Left ventricle myocardium superior (tissue), 1 donor: ENCODE measurements around the gene ZNF862. TPM values are rescaled to one million over a fixed set of nuclear protein-coding genes. Genes with fewer than 3 reads are reported as not detected.
A peak's percentile ranks its signal among the peaks of the same experiment; 100 is the strongest.

Experiments used
- ATAC-seq: fragments of 200-7000 bp; cut with Tn5 transposase; one replicate; pipeline ENCODE4 v1.9.1; 2020; ENCODE audit warnings: mild to moderate bottlenecking, moderate library complexity
- DNase-seq: peaks from one replicate; pipeline ENCODE4 v3.0.0-alpha.2; 2020
- intact Hi-C: fragments of 100-400 bp; cut with micrococcal nuclease; formaldehyde crosslinking; loops from one replicate; pipeline ENCODE4 v1.11.0; 2022
- total RNA-seq: library from RNA; stranded (reverse); fragmentation: NEBNext Ultra II Directional; extraction: Animal tissue kit (Norgen Biotek cat#: 25700); gene quantifications from one replicate; pipeline ENCODE4 v1.2.1, GENCODE V29; 2021
- donor health status: DM: no; HTN: yes; CAD: no; lungs with severe emphysema.

The ZNF862 gene
- total RNA-seq, 1 donor from 2014 or later = 9.5 TPM

DNA sequence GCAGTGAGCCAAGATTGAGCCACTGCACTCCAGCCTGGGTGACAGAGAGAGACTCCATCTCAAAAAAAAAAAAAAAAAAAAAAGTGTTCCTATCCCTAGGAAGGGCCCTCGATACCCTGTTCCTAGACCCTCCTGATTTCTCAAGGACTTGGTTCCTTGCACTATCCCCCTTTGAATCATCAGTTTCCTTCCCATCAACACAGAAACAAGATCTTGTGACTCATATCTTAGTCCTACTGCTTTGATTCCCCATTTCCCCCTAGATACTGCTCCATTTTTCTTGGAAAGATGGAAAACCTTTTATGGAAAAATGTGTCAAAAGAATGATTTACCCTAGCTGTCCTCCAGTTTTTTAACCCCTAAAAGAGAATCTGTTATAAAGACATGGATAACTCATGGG, 1.7 kb upstream of the ZNF862 start:
- no peak for DNase-seq
- ATAC-seq = no peak
- intact Hi-C loops = no loop called here

DNA sequence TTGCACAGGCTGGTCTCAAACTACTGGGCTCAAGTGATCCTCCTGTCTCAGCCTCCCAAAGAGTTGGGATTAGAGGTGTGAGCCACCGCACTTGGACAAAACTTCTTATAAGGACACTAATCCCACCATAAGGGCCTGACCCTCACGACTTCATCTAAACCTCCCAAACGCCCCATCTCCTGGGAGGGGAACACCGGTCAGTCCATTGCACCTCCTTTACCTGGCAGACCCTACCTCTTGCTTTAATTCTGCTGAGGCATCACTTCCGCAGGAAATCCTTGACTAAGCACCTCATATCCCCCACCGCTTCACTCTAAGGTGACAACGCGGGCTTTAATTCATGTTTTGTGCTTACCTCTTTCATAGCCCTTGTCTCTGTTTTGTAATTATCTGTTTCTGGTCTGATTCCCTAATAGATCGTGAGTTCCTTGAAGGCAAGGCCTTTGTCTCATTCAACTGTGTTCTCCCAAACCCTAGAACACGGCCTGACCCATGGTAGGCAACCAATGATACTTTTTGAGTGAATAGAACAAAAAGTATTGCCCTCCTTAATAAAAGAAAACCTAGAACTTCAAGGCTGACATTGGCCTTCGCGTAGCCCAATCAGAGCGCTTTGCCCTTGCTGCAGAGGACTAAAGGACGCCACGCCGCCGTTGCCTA, 481 bp upstream of the ZNF862 start:
- intact Hi-C loops = no loop called here
- DNase-seq (no peak), ATAC-seq (no peak)

DNA sequence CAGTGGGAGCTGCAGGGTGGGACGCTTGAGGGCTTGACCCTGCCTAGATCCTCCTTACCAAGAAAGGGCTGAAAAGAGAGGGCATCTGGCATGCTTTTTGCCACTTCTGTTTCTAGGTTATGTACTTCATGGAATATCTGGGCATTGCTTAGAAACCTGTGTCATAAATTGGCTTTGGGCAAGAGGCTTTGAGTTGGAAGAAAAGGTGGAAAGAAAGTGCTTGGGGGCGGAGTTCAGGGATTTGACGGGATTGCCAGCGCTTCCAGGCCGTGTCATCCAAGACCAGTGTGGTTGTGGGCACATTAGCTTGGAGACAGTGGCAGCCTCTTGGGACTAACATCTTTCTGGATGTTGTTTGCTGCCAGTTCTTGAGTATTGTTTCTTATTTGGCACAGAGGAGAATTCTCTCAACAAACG, 825 bp downstream of the ZNF862 start:
- ATAC-seq = no peak

DNA sequence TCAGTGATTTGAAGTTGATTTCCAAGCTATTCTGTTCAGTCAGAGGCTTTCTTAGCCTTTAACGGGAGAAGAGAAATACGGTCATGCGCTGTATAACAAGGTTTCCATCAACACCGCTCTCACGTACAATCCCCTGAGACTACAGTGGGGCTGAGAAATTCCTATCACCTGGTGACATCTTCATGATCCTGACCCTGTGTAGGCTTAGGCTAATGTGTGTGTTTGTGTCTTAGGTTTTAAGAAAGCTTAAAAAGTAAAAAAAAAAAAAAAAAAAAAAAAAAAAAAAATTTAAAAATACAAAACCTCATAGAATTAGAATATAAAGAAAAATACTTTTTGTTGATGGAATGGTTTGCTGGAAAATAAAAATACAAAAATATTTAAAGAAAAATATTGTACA, 1.8 kb downstream of the ZNF862 start:
- ATAC-seq = no peak
- no peak for DNase-seq
- intact Hi-C loops = no loop called here

More for the DNA sequence above, 825 bp downstream of the ZNF862 start:
- no peak for DNase-seq
- intact Hi-C loops = no loop called here

DNA sequence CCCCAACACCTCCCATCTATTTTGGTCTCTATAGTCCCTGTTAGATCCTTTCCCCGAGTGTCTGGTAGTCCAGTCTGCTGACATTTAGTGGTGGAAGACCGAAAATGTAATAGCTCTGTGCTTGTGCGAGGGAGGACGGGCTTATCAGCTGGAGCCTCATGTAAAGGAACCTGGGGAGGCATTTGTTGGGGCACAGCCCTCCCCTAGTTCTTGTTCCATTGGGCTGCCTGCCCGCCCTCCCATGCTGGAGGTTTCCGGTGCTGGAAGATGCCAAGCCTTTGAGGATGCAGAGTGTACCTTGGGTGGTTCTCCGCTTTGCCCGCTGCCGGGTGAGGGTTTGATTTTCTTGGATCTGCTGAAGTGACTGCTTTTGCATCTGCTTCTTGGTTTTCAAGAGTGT, 5.4 kb downstream of the ZNF862 start:
- intact Hi-C loops = no loop called here
- DNase-seq (no peak), ATAC-seq (no peak)

DNA sequence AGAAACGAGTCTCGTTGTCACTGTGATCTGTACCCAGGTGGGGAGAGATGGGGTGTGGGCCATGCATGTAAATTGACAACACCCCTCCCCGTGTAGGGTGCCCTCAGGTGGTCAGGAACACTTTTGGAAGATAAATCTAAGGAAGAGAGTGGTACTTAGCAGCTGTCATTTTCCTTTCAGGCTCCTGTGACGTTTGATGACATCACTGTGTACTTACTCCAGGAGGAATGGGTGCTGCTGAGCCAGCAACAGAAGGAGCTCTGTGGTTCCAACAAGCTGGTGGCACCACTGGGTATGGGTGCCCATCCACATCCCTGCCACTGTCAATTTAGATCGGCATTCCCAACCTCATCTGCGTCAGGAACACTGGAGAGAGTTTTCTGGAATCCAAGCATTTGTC, 6.3 kb downstream of the ZNF862 start:
- DNase-seq (no peak), ATAC-seq (no peak)
- intact Hi-C loops = no loop called here

DNA sequence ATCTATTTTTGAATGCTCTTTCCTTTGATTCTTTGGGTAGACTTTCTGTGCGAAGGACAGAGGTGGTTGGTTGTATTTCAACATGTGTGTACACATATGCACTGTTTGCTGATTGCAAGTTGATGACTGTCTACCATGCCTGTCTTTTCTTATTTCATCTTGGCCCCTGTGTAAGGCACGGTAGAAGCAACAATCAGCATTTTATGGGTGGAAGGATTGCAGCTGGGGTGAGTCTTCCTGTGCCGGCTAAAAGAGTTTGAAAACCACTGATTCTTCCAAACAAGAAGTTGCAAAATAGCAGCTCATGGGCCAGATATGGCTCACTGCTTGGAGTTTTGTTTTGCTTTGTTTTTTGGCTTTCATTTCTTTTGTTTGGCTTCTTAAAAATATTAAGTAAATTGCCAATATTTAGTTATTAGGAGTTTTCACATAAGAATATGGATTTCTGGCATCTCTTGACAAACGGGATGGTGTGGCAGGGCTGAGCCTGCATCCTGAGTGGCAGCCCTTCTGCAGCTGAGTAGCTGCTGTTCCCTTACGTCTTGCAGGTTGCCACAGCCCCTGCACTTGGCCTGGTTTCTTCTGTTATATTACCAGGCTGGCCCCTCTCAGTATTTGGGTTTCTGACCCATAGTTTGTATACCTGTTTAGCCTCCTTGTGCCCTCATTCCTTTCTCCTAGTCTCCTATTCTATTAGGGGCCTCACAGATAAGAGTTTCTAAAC, 7.2 kb downstream of the ZNF862 start:
- intact Hi-C loops = no loop called here
- peak; percentile 62 for ATAC-seq
- DNase-seq = no peak

DNA sequence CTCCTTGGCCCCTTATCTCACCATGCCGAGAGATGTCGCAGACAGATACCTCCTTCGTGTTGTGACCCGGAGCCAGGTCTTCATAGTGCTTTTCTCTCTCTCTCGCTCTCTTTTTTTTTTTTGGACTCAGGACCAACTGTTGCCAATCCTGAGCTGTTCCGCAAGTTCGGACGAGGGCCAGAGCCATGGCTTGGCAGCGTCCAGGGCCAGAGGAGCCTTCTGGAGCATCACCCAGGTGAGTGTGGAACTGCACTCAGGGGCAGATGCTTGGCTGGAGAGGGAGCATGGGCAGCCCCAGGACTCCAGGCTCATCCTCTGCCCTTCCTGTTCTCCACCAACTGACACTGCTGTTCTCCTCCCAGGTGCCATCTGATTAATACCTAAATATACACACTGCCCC, 7.8 kb downstream of the ZNF862 start:
- DNase-seq = no peak
- intact Hi-C loops = no loop called here
- no peak for ATAC-seq

DNA sequence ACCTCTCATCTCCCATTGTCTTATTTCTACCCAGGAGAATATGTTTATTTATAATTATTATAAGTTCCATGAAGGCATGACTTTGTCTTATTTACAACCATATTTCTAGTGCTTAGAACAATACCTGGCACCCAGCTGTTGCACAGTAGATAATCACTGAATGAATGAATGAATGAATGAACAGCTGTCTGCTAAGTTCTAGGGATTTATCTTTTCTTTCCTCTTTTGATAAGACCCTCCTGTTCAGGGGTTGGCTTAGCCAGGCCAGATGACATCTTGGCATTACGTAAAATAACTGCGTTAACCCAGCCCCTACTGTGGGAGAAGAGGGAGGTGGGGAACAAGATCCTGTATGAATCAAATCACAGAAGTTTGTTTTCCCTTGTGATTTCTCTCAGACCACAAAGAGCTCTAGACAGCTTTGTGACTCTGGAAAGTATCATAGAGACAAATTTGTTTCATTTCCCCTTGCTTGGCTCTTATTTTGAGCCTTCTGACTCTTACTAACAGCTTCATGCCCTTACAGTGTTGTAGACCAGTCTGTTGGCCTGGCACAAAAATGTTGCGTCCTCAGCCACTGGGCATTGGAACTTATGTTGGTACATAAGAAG, 8.4 kb downstream of the ZNF862 start:
- no peak for ATAC-seq
- no peak for DNase-seq
- intact Hi-C loops = no loop called here

DNA sequence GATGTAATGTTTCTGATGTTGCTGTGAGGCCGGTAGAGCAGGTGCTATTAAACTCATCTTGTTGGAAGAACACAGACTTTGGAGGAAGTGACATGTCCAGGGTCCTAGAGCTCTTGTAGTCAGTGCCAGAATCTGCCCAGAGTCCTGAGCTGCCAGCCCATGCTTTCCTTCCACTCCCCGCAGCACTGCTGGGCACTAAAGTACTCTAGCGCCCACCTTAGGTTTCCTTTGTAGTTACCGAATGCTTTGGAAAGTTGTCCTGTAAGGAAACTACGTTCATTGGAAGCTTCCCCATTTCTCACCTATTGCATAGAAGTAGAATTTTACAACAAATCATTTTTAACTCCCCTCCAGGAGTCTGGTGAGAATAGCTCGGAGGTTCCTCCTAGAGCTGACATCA, 11.0 kb downstream of the ZNF862 start:
- no peak for ATAC-seq
- no peak for DNase-seq
- intact Hi-C loops = no loop called here

DNA sequence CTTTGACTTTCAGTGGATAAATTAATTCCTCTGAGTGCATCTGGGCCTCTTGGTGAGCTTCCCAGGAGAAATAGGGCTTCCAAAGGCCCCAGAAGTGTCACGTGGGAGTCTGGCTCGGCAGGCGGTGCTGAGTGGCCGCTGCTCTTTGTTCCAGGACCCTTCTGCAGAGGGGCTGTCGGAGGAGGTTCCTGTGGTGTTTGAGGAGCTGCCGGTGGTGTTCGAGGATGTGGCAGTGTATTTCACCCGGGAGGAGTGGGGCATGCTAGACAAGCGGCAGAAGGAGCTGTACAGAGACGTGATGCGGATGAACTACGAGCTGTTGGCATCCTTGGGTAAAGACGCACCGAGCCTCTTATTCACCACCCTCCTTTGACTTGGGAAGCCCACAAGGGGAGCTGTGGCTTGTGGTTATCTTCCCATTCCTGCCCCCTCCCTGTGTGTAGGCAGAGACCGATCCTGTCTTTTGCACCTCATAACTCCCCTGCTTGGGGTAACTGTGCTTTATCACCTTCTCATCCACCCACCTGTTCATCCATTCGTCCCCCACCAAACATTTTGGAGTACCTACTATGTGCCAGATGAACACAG, 11.9 kb downstream of the ZNF862 start:
- no peak for DNase-seq
- ATAC-seq = no peak
- intact Hi-C loops = no loop called here

DNA sequence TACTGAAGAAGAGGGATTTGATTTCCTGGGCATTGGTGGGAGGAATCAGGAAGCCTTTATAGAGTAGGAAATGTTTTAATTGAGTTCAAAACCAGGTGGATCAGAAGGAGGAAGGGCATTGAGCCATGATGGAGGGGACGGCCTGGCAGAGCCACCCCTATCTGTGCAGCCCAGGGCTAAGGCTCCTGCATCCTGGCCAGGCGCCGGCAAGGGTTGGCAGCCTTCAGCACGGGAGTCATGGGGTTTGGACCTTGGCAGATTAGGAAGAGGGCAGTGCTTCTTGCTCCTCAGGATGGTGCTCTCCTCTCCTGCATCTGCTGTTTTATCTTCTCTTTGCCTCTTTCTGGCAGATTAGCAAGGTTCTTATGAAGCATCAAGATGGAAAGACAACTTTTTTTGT, 12.5 kb downstream of the ZNF862 start:
- intact Hi-C loops = no loop called here
- DNase-seq (no peak), ATAC-seq (no peak)

DNA sequence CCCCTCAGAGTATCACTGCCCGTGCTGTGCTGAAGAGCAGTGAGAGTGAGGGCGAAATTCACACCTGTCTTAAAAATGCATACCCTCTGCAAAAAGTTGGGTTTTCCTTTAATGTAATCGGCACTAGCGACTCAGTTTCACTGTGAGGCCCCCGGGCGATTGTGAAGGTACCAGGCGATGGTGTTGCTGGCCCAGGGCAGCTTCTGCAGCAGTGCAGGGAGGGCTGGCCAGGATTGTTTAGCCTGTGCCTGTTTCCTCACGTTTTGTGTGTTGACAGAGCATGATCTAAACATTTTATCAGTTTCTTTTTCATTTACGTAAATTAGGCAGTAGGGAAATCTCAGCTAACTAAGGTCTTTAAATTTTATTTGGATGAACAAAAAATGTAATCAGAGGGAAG, 13.3 kb downstream of the ZNF862 start:
- intact Hi-C loops = no loop called here
- DNase-seq = no peak

DNA sequence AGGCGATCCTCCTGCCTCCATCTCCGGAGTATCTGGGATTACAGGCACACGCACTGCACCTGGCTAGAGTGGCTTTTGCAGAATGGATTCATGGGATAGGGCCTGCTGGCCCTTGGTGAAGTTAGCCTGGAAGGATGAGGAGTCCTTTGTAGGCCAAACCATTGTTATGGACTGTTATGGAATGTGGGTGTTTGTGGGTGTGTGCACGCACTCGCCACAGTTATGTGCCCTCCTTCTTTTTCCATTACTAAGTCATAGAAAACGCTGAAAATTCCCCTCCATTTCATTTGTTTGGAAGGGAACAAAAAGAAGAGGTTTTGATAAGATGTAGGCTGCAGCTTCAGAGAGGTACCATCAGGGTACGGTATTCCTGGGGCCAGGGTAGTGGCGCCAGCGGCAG, 15.0 kb downstream of the ZNF862 start:
- intact Hi-C loops = no loop called here
- no peak for ATAC-seq

More for the DNA sequence above, 13.3 kb downstream of the ZNF862 start:
- no peak for ATAC-seq

DNA sequence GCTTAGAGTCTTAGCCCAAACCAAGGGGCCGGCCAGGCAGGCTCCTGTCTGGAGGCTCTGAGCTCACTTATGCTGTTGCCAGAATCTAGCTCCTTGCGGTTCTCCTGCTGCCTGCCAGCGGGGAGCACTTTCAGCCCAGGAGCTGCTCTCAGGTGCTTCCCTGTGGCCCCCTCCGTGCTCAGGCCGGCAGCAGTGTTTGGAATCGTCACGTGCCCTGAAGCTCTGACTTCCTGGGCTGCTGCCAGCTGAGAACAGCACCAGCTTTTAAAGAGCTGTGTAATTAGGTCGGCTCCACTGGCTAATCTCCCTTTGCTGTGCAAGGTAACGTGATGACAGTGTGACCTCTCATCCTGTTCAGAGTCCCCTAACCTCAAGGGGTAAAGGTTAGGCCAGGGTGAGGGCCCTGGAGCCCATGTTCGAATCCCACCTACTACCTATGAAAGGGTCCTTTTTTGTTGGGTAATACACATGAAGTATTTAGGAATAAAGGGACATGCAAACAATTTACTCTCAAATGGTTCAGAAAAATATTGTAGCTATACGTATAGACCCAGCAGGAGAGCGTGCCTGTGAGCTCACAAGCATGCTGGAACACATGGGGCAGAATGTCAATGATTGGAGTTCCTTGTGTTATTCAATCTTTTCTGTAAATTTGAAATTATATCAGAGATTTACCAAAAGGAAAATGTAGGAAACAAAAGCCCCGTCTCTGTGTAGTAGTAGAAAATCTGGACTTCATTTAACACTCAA, 16.6 kb downstream of the ZNF862 start:
- ATAC-seq (peak; percentile 93), DNase-seq (peak; percentile 84)
- intact Hi-C loops = no loop called here

More for the DNA sequence above, 15.0 kb downstream of the ZNF862 start:
- DNase-seq = no peak

DNA sequence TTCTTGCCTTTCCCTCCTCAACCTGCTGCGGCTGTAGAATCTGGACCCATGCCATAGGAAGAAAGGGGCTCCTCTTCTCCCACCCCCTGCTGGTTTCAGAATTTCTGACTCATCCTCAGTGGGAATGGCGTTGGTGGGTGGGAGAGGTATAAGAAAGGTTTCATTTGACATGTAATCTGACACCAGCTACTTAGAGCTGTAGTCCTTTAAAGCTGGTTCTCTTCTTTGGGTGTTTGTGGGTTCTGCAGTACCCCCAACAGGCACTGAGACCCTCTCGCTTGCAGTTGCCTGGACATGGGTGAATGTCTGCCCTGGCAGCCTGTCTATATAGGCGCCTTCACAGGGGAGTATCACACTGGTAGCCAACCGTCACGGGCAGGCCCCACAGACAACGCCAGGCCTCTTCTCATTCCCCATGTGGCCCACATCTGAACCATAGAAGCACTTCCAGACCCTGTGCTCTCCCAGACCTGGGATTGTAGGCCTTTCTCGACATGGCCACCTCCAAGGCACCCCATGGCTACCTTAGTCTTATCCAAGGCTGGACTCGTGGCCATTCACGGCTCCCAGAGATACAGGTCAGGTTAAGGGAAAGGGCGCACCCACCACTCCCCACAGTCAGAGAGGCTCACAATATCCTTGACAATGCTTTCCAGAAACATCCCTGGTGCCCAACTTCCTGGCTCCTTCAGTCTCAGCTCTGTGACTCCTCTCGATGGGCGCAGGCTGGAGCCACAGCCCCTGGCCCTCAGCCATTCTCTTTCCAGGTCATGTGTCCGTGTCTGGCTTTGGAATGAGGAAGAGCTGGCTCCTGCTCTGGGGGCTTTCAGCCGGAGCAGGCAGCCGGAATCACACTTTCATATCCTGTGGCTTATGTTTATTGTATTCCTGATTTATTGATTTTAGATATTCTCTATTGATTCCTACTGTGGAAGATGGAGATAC, 17.5 kb downstream of the ZNF862 start:
- ATAC-seq (peak; percentile 56), DNase-seq (peak; percentile 46)
- intact Hi-C loops = no loop called here

DNA sequence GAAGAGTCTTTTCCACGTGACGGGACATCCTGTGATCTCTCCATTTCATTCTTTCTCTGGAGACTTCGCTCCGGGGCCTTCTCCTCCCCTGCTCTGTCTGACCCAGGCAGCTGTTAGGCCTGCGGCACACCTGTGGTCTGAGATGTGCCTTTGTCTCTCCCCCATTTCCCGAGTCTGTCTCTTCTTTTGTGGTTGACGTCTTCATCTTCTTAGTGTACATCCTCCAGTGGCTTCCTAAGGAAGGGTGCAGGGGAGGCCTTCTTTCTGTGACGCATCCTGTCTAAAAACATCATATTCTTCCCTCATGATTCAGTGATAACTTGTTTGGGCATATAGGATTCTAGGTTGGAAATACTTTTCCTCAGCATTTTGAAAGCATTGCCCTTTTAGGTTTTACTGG, 18.4 kb downstream of the ZNF862 start:
- intact Hi-C loops = no loop called here
- no peak for ATAC-seq
- no peak for DNase-seq

DNA sequence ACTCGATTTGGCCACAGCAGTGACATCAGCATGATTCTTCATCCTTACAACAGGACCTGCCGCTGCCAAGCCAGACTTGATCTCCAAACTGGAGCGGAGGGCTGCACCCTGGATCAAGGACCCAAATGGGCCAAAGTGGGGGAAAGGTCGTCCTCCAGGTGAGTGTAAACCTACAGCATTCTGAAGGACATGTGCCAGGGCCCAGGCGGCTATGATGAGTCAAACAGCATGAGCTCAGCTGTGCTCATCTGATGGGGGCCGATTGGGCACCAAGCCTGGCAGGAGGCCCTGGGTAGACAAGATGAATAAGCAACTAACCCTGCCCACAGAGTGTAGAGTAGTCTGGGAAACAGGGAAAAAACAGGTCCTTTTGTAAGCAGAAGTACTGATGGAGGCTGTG, 21.2 kb downstream of the ZNF862 start:
- intact Hi-C loops = no loop called here
- DNase-seq (no peak), ATAC-seq (no peak)

DNA sequence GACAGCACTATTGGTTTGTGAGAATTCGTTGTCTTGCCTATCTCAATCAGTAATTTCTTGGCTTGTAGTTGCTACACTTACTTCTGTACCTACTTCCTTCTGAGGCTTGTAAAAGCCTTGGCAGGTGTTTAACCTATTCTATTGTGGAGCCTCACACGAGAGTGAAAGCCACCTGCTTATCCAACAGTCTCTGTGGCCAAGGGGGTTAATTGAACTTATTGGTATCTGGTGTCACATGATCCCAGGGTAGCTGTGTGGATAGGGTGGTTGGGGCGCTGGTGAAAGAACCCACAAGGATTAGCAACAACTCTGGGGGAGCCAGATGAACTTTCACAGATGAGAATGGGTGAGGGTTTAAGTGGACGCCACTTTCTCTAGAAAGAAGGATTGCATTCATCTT, 21.7 kb downstream of the ZNF862 start:
- no peak for DNase-seq
- intact Hi-C loops = no loop called here
- ATAC-seq = no peak
